HEK293 (cell line): ENCODE measurements around the gene C9orf153.

ENCODE experiments used
- CTCF ChIA-PET: fragments of 350-600 bp; formaldehyde crosslinking; extraction: SDS; loops from one replicate; lab custom pipeline; 2021; ENCODE audit warnings: antibody characterized with exemption; lab: Yijun Ruan, JAX
- POLR2A ChIA-PET: fragments of 300-600 bp; formaldehyde crosslinking; extraction: SDS; loops from one replicate; lab custom pipeline; 2020; ENCODE audit warnings: antibody characterized with exemption, inconsistent platforms; lab: Yijun Ruan, JAX
- H3K27ac ChIP-seq: fragments of 200-500 bp; sonication (Bioruptor generic); 2 replicates; pipeline ENCODE4 v1.5.1; 2014; ENCODE audit warnings: low read depth, low read length, control low read depth, inconsistent platforms; ENCODE audit errors: extremely low read depth
- H3K36me3 ChIP-seq, 2 experiments: fragments of 200-500 bp in 1 of 2; sonication (Bioruptor generic) in 1 of 2; 1 replicate in 1 of 2; 2 replicates in 1 of 2; pipeline ENCODE4 v1.5.1; 2014 to 2017; ENCODE audit warnings: inconsistent platforms in 2 of 2, low read length in 2 of 2; ENCODE audit not compliant: control insufficient read depth in 2 of 2, insufficient read depth in 1 of 2
- H3K4me1 ChIP-seq: fragments of 200-500 bp; sonication (Bioruptor generic); 2 replicates; pipeline ENCODE4 v1.5.1; 2014; ENCODE audit warnings: mild to moderate bottlenecking, low read length, inconsistent platforms; ENCODE audit not compliant: control insufficient read depth, insufficient read depth
- H3K4me3 ChIP-seq: 2 replicates; pipeline ENCODE4 v1.5.1; 2011; ENCODE audit warnings: low read depth, mild to moderate bottlenecking, control low read depth, low read length, moderate library complexity
- H3K9me3 ChIP-seq: fragments of 200-500 bp; sonication (Bioruptor generic); 2 replicates; pipeline ENCODE4 v1.5.1; 2014; ENCODE audit warnings: low read depth, low read length, inconsistent platforms; ENCODE audit not compliant: control insufficient read depth, insufficient read depth
- PRDM1 ChIP-seq: fragments of 450-650 bp; formaldehyde crosslinking; IDR thresholded peaks from 2 replicates; pipeline ENCODE4; 2016; ENCODE audit warnings: missing biosample characterization, missing genetic modification characterization
- ZFP41 ChIP-seq: fragments of 450-650 bp; formaldehyde crosslinking; IDR thresholded peaks from 2 replicates; pipeline ENCODE4 v1.5.1; 2016; ENCODE audit warnings: missing biosample characterization, missing genetic modification characterization, borderline replicate concordance
- ZNF366 ChIP-seq: fragments of 450-650 bp; formaldehyde crosslinking; conservative IDR thresholded peaks from 2 replicates; pipeline ENCODE4 v1.5.1; 2016; ENCODE audit warnings: missing biosample characterization, missing genetic modification characterization
- ZSCAN30 ChIP-seq: fragments of 450-650 bp; IDR thresholded peaks from 2 replicates; pipeline ENCODE4 v1.5.1; 2018; ENCODE audit warnings: missing biosample characterization, mild to moderate bottlenecking, missing genetic modification characterization, moderate library complexity
- TF ChIP-seq, protein P1 (sequence below): fragments of 450-650 bp; formaldehyde crosslinking; optimal IDR thresholded peaks from 2 replicates; pipeline ENCODE3; 2016; ENCODE audit warnings: missing biosample characterization, mild to moderate bottlenecking, missing genetic modification characterization
- TF ChIP-seq, protein P2 (sequence below): fragments of 450-650 bp; formaldehyde crosslinking; IDR thresholded peaks from 2 replicates; pipeline ENCODE4 v1.5.1; 2017; ENCODE audit warnings: missing biosample characterization, missing genetic modification characterization
- TF ChIP-seq, protein P3 (sequence below): fragments of 450-650 bp; formaldehyde crosslinking; IDR thresholded peaks from 2 replicates; pipeline ENCODE4 v1.5.1; 2016; ENCODE audit warnings: missing biosample characterization, missing genetic modification characterization, low read depth
- TF ChIP-seq, protein P4 (sequence below): fragments of 450-650 bp; formaldehyde crosslinking; IDR thresholded peaks from 2 replicates; pipeline ENCODE4 v1.5.0; 2017; ENCODE audit warnings: missing biosample characterization, missing genetic modification characterization, borderline replicate concordance
- TF ChIP-seq, protein P5 (sequence below): fragments of 450-650 bp; formaldehyde crosslinking; conservative IDR thresholded peaks from 2 replicates; pipeline ENCODE4 v1.5.1; 2016; ENCODE audit warnings: low read depth, missing biosample characterization, missing genetic modification characterization
- TF ChIP-seq, protein P6 (sequence below): fragments of 450-650 bp; formaldehyde crosslinking; IDR thresholded peaks from 2 replicates; pipeline ENCODE4 v1.5.1; 2017; ENCODE audit warnings: missing biosample characterization, missing genetic modification characterization

The C9orf153 gene

DNA sequence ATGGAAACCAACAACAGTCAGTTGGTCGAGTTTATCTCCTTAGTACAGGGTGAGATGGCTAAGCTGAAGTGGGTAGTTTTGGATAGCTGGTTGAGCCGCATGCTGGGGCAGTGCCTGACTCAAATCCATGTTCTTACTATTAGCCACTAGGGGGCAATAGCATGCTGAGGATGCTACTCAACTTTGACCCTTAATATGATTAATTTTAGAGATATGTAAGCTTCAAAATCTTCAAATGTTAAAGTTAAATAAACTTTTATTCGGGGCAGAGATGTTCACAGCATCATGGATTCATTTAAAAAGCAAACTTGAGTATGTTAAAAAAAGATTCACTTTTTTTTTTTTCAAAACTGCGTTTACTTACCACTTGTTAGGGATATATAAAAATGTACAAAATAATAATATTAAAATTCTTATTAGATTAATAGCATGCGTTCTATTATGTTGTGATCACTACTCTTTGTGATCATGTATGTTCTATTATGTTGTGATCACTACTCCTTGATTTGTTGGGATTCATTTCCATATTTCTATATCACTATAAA is 57.0 kb downstream of the C9orf153 start (continued):
- TF ChIP-seq, protein P1, sequence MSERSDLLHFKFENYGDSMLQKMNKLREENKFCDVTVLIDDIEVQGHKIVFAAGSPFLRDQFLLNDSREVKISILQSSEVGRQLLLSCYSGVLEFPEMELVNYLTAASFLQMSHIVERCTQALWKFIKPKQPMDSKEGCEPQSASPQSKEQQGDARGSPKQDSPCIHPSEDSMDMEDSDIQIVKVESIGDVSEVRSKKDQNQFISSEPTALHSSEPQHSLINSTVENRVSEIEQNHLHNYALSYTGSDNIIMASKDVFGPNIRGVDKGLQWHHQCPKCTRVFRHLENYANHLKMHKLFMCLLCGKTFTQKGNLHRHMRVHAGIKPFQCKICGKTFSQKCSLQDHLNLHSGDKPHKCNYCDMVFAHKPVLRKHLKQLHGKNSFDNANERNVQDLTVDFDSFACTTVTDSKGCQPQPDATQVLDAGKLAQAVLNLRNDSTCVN (tag by site-specific recombination), result no peak
- TF ChIP-seq, protein P2, sequence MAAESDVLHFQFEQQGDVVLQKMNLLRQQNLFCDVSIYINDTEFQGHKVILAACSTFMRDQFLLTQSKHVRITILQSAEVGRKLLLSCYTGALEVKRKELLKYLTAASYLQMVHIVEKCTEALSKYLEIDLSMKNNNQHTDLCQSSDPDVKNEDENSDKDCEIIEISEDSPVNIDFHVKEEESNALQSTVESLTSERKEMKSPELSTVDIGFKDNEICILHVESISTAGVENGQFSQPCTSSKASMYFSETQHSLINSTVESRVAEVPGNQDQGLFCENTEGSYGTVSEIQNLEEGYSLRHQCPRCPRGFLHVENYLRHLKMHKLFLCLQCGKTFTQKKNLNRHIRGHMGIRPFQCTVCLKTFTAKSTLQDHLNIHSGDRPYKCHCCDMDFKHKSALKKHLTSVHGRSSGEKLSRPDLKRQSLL (tag by site-specific recombination), result no peak
- TF ChIP-seq, protein P3, sequence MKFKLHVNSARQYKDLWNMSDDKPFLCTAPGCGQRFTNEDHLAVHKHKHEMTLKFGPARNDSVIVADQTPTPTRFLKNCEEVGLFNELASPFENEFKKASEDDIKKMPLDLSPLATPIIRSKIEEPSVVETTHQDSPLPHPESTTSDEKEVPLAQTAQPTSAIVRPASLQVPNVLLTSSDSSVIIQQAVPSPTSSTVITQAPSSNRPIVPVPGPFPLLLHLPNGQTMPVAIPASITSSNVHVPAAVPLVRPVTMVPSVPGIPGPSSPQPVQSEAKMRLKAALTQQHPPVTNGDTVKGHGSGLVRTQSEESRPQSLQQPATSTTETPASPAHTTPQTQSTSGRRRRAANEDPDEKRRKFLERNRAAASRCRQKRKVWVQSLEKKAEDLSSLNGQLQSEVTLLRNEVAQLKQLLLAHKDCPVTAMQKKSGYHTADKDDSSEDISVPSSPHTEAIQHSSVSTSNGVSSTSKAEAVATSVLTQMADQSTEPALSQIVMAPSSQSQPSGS (tag by site-specific recombination), result no peak

DNA sequence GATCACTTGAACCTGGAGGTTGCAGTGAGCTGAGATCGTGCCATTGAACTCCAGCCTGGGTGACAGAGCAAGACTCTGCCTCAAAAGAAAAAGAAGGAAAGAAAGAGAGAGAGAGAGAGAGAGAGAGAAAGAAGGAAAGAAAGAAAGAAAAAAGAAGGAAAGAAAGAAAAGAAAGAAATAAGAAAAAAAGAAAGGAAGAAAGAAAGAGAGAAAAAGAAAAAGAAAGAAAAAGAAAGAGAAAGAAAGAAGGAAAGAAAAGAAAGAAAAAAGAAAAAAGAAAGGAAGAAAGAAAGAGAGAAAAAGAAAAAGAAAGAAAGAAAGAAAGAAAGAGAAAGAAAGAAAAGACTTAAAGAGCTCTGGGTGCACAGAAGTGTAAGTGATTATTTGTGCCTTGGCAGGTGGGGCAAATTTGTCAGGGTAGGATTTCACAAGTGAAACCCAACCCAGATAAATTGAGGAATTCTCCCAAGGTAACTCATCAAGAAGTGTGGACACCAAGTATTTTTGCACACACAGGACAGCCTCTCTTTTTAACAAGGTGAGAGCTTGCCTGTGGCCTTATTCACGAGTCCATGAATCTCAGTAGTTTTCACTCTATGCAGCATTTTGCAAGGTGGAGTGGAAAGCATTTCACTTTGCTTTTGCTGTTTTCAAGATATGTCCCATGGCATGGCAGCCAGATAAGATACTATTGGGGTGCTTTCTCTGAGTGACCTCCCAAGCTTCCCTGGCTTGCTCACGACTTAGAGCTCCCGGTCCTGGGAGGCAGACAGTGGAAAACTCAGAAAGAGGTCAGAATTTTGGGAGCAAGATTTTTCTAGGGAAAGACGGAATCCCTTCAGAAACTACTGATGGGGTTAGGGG is 57.8 kb downstream of the C9orf153 start:
- CTCF ChIA-PET, result interaction anchor here (0.5 to 3.2 kb wide), 50 partner anchors 9 to 1188 kb away, joined by 3 to 24 read pairs (median 4); no protein-coding TSS in a partner anchor
- Histone ChIP-seq H3K36me3 (no peaks in the 10 kb centered on the region), H3K4me1 (no peaks in the 10 kb centered on the region), H3K4me3 (no peak overlapping the region), H3K27ac (no peak overlapping the region), H3K9me3 (no peaks in the 10 kb centered on the region)
- TF ChIP-seq ZFP41 (tag by site-specific recombination), result no peak
- TF ChIP-seq PRDM1 (tag by site-specific recombination), result peak; percentile 74
- TF ChIP-seq ZNF366, result peak; percentile 89
- POLR2A ChIA-PET, result interaction anchor here (0.5 to 1.4 kb wide), 5 partner anchors 52 to 384 kb away, joined by 3 to 6 read pairs (median 3); partner anchors contain the start of gene ISCA1

DNA sequence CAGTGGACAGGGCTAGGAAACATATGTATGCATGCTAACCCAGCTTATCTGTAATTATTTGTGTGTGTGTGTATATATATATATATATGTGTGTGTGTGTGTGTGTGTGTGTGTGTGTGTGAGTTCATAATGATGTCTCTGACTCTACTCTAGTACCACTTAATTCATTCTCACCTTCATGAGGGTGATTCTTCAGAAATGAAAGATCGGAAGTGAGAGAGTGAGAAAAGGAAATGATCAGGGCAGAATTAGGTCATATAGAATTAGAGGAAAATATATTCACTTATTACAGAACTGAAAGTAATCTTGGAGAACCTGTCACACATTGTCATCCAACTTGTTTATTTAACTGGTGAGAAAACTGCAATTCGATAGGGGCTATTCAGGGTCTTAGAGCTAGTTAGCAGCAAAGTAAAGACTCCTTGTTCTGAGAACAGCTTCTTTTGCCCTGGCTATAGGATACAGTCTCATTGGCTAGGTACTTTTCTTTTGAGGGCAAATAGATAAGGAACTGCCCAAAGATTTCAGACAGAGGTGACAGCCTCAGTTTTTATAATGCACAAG is 58.8 kb downstream of the C9orf153 start:
- H3K27ac ChIP-seq, result no peak overlapping the region
- H3K9me3 ChIP-seq, result no peaks in the 10 kb centered on the region
- TF ChIP-seq, protein P4, sequence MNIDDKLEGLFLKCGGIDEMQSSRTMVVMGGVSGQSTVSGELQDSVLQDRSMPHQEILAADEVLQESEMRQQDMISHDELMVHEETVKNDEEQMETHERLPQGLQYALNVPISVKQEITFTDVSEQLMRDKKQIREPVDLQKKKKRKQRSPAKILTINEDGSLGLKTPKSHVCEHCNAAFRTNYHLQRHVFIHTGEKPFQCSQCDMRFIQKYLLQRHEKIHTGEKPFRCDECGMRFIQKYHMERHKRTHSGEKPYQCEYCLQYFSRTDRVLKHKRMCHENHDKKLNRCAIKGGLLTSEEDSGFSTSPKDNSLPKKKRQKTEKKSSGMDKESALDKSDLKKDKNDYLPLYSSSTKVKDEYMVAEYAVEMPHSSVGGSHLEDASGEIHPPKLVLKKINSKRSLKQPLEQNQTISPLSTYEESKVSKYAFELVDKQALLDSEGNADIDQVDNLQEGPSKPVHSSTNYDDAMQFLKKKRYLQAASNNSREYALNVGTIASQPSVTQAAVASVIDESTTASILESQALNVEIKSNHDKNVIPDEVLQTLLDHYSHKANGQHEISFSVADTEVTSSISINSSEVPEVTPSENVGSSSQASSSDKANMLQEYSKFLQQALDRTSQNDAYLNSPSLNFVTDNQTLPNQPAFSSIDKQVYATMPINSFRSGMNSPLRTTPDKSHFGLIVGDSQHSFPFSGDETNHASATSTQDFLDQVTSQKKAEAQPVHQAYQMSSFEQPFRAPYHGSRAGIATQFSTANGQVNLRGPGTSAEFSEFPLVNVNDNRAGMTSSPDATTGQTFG (tag by site-specific recombination), result no peak
- TF ChIP-seq, protein P5, sequence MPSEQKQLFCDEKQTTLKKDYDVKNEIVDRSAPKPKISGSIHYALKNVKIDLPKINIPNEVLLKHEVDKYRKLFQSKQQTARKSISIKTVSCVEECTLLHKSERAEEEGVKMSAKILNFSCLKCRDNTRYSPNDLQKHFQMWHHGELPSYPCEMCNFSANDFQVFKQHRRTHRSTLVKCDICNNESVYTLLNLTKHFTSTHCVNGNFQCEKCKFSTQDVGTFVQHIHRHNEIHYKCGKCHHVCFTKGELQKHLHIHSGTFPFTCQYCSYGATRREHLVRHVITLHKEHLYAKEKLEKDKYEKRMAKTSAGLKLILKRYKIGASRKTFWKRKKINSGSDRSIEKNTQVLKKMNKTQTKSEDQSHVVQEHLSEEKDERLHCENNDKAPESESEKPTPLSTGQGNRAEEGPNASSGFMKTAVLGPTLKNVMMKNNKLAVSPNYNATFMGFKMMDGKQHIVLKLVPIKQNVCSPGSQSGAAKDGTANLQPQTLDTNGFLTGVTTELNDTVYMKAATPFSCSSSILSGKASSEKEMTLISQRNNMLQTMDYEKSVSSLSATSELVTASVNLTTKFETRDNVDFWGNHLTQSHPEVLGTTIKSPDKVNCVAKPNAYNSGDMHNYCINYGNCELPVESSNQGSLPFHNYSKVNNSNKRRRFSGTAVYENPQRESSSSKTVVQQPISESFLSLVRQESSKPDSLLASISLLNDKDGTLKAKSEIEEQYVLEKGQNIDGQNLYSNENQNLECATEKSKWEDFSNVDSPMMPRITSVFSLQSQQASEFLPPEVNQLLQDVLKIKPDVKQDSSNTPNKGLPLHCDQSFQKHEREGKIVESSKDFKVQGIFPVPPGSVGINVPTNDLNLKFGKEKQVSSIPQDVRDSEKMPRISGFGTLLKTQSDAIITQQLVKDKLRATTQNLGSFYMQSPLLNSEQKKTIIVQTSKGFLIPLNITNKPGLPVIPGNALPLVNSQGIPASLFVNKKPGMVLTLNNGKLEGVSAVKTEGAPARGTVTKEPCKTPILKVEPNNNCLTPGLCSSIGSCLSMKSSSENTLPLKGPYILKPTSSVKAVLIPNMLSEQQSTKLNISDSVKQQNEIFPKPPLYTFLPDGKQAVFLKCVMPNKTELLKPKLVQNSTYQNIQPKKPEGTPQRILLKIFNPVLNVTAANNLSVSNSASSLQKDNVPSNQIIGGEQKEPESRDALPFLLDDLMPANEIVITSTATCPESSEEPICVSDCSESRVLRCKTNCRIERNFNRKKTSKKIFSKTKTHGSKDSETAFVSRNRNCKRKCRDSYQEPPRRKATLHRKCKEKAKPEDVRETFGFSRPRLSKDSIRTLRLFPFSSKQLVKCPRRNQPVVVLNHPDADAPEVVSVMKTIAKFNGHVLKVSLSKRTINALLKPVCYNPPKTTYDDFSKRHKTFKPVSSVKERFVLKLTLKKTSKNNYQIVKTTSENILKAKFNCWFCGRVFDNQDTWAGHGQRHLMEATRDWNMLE (tag by site-specific recombination), result no peak
- TF ChIP-seq, protein P6, sequence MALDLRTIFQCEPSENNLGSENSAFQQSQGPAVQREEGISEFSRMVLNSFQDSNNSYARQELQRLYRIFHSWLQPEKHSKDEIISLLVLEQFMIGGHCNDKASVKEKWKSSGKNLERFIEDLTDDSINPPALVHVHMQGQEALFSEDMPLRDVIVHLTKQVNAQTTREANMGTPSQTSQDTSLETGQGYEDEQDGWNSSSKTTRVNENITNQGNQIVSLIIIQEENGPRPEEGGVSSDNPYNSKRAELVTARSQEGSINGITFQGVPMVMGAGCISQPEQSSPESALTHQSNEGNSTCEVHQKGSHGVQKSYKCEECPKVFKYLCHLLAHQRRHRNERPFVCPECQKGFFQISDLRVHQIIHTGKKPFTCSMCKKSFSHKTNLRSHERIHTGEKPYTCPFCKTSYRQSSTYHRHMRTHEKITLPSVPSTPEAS (tag by site-specific recombination), result peak; percentile 81
- peak; percentile 92; the same call in 1 of the 2 replicates for TF ChIP-seq ZSCAN30
- ChIA-PET CTCF (interaction anchor here (0.5 to 2.9 kb wide), 8 partner anchors 15 to 602 kb away, joined by 3 to 23 read pairs (median 4); no protein-coding TSS in a partner anchor), POLR2A (interaction anchor here (1.0 kb wide), 1 partner anchor 82 kb away, joined by 3 read pairs; the partner anchor contains the start of gene ISCA1)
- no peaks in the 10 kb centered on the region for H3K4me1 ChIP-seq
- no peak overlapping the region for H3K4me3 ChIP-seq
- H3K36me3 ChIP-seq, result no peaks in the 10 kb centered on the region
